Neural cell (in vitro differentiated cells): Measurements from ENCODE around the gene MEGF11. TPM values are rescaled to one million over a fixed set of nuclear protein-coding genes. Genes with fewer than 3 reads are reported as not detected.

ENCODE experiments used
- H2AFZ ChIP-seq: fragments of 200-600, 300-800 bp; sonication (generic), shearing (Covaris generic); 2 replicates; pipeline ENCODE4 v1.6.0; 2014; ENCODE audit warnings: low read depth, mild to moderate bottlenecking, antibody characterized with exemption, low read length, moderate library complexity
- H3F3A ChIP-seq: fragments of 200-600 bp; shearing (Covaris generic); 2 replicates; pipeline ENCODE4 v1.6.1; 2016; ENCODE audit warnings: mild to moderate bottlenecking, moderate library complexity, mixed read lengths, antibody characterized with exemption, low read length; ENCODE audit not compliant: insufficient read depth, poor library complexity, severe bottlenecking
- H3K27ac ChIP-seq: fragments of 200-600, 300-800 bp; sonication (generic), shearing (Covaris generic); 2 replicates; pipeline ENCODE4 v1.5.1; 2014; ENCODE audit warnings: mild to moderate bottlenecking, low read length, moderate library complexity
- H3K27me3 ChIP-seq: fragments of 300-800, 200-600 bp; sonication (generic), shearing (Covaris generic); 2 replicates; pipeline ENCODE4 v1.6.0; 2014; ENCODE audit warnings: mild to moderate bottlenecking, low read depth, low read length, moderate library complexity; ENCODE audit not compliant: insufficient read depth
- H3K36me3 ChIP-seq: fragments of 300-800, 200-600 bp; sonication (generic), shearing (Covaris generic); 2 replicates; pipeline ENCODE4 v1.5.1; 2014; ENCODE audit warnings: mild to moderate bottlenecking, antibody characterized with exemption, low read length, moderate library complexity; ENCODE audit not compliant: insufficient read depth
- H3K4me2 ChIP-seq: fragments of 300-800, 200-600 bp; sonication (generic), shearing (Covaris generic); 2 replicates; pipeline ENCODE4 v1.6.0; 2014; ENCODE audit warnings: mild to moderate bottlenecking, low read length
- H3K4me3 ChIP-seq: fragments of 300-800, 200-600 bp; sonication (generic), shearing (Covaris generic); 2 replicates; pipeline ENCODE4 v1.5.1; 2014; ENCODE audit warnings: mild to moderate bottlenecking, low read length, moderate library complexity
- H3K79me2 ChIP-seq: fragments of 200-600 bp; shearing (Covaris generic); replicated peaks from 2 replicates; pipeline ENCODE4 v1.6.0; 2014; ENCODE audit warnings: mild to moderate bottlenecking, low read length, moderate library complexity; ENCODE audit not compliant: insufficient read depth
- H3K9ac ChIP-seq: fragments of 300-800, 200-600 bp; sonication (generic), shearing (Covaris generic); 2 replicates; pipeline ENCODE4 v1.6.1; 2016; ENCODE audit warnings: mild to moderate bottlenecking, low read length, mixed read lengths
- H3K9me2 ChIP-seq: fragments of 200-600 bp; shearing (Covaris generic); 2 replicates; pipeline ENCODE4 v1.6.1; 2016; ENCODE audit warnings: mild to moderate bottlenecking, low read length, mixed read lengths; ENCODE audit not compliant: insufficient read depth
- H3K9me3 ChIP-seq: fragments of 200-600, 300-800 bp; sonication (generic), shearing (Covaris generic); 2 replicates; pipeline ENCODE4 v1.6.1; 2016; ENCODE audit warnings: mild to moderate bottlenecking, mixed run types, low read length, moderate library complexity, mixed read lengths
- H4K20me1 ChIP-seq: fragments of 200-600 bp; shearing (Covaris generic); 2 replicates; pipeline ENCODE4 v1.6.1; 2016; ENCODE audit warnings: mild to moderate bottlenecking, mixed run types; ENCODE audit not compliant: insufficient read depth
- EP300 ChIP-seq: fragments of 450-650 bp; conservative IDR thresholded peaks from 2 replicates; pipeline ENCODE4 v1.6.1; 2014; ENCODE audit warnings: antibody characterized with exemption, mild to moderate bottlenecking, moderate library complexity; ENCODE audit not compliant: poor library complexity, severe bottlenecking
- EZH2 ChIP-seq: fragments of 200-600, 300-800 bp; shearing (Covaris generic), sonication (generic); IDR thresholded peaks from 2 replicates; pipeline ENCODE4 v1.6.1; 2014; ENCODE audit warnings: antibody characterized with exemption, low read length, borderline replicate concordance, mild to moderate bottlenecking; ENCODE audit not compliant: insufficient read depth, poor library complexity, severe bottlenecking
- MXI1 ChIP-seq: fragments of 450-650 bp; conservative IDR thresholded peaks from 2 replicates; pipeline ENCODE4 v1.6.1; 2014; ENCODE audit warnings: antibody characterized with exemption, mild to moderate bottlenecking; ENCODE audit not compliant: poor library complexity, severe bottlenecking
- POLR2AphosphoS5 ChIP-seq: IDR thresholded peaks from 2 replicates; pipeline ENCODE4 v1.6.1; 2012
- RAD21 ChIP-seq: fragments of 450-650 bp; conservative IDR thresholded peaks from 2 replicates; pipeline ENCODE4 v1.6.1; 2014; ENCODE audit warnings: antibody characterized with exemption, mild to moderate bottlenecking, moderate library complexity
- REST ChIP-seq: IDR thresholded peaks from 2 replicates; pipeline ENCODE4 v1.6.1; 2012; ENCODE audit warnings: borderline replicate concordance
- SMC3 ChIP-seq: fragments of 450-650 bp; conservative IDR thresholded peaks from 2 replicates; pipeline ENCODE4 v1.6.1; 2014; ENCODE audit warnings: antibody characterized with exemption, mild to moderate bottlenecking, moderate library complexity; ENCODE audit not compliant: poor library complexity
- TAF1 ChIP-seq: IDR thresholded peaks from 2 replicates; pipeline ENCODE4 v1.6.1; 2012; ENCODE audit warnings: low read depth
- polyA plus RNA-seq: library from polyadenylated mRNA; depleted of rRNA; stranded (reverse); fragments of >200 nt; gene quantifications from 2 replicates; pipeline ENCODE4 v1.2.3, GENCODE V29; 2014
- TF ChIP-seq, protein P1 (sequence below): fragments of 450-650 bp; IDR thresholded peaks from 2 replicates; pipeline ENCODE4 v1.5.1; 2014; ENCODE audit warnings: antibody characterized with exemption, mild to moderate bottlenecking, moderate library complexity; ENCODE audit not compliant: poor library complexity, severe bottlenecking

Gene MEGF11
- polyA plus RNA-seq, 1 donor from 2014 or later = 0.64 TPM

GRCh38 chr15:66120422-66120821, 133.1 kb downstream of the MEGF11 start:
- TF ChIP-seq SMC3 = no peak
- no peak for TF ChIP-seq TAF1
- no peaks in the 10 kb centered on the region for H3K27me3 ChIP-seq

DNA sequence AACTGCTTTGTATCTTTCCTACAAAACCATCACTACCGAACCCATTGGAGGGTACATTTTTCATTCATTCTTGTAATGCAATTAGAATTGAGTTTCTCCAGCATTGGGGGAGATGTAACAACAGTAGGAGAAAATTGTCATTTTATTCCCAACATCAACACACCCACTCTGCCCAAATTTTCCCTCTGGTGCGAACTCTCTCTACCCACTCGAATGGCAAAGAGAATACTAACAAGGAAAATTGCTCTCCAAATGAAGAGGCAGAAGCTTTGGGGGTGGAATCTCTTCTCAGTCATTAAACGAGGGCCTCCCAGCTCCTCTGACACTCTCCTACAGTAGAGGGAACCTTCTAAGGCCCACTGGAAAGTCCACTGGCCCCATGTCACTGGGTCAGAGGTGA, 135.7 kb downstream of the MEGF11 start:
- Histone ChIP-seq H3K9me3 (no peaks in the 10 kb centered on the region), H4K20me1 (no peaks in the 10 kb centered on the region), H3K27me3 (no peaks in the 10 kb centered on the region), H3K9ac (no peak overlapping the region), H3F3A (no peaks in the 10 kb centered on the region), H3K36me3 (no peaks in the 10 kb centered on the region), H3K79me2 (no peaks in the 10 kb centered on the region), H3K4me2 (no peak overlapping the region), H3K9me2 (no peaks in the 10 kb centered on the region), H3K4me3 (no peak overlapping the region), H3K27ac (no peak overlapping the region), H2AFZ (no peak overlapping the region)
- TF ChIP-seq POLR2AphosphoS5 (no peak), SMC3 (no peak), EZH2 (no peak), TAF1 (no peak), EP300 (no peak), MXI1 (no peak), REST (no peak), RAD21 (no peak)
- TF ChIP-seq, protein P1, sequence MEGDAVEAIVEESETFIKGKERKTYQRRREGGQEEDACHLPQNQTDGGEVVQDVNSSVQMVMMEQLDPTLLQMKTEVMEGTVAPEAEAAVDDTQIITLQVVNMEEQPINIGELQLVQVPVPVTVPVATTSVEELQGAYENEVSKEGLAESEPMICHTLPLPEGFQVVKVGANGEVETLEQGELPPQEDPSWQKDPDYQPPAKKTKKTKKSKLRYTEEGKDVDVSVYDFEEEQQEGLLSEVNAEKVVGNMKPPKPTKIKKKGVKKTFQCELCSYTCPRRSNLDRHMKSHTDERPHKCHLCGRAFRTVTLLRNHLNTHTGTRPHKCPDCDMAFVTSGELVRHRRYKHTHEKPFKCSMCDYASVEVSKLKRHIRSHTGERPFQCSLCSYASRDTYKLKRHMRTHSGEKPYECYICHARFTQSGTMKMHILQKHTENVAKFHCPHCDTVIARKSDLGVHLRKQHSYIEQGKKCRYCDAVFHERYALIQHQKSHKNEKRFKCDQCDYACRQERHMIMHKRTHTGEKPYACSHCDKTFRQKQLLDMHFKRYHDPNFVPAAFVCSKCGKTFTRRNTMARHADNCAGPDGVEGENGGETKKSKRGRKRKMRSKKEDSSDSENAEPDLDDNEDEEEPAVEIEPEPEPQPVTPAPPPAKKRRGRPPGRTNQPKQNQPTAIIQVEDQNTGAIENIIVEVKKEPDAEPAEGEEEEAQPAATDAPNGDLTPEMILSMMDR = no peak

More at GRCh38 chr15:66120422-66120821, 133.1 kb downstream of the MEGF11 start:
- no peaks in the 10 kb centered on the region for H3K36me3 ChIP-seq
- no peaks in the 10 kb centered on the region for H3K9me2 ChIP-seq
- H3K9ac ChIP-seq = no peak overlapping the region
- no peaks in the 10 kb centered on the region for H3F3A ChIP-seq
- no peak overlapping the region for H3K4me3 ChIP-seq
- H2AFZ ChIP-seq = no peak overlapping the region
- H3K79me2 ChIP-seq = no peaks in the 10 kb centered on the region
- no peaks in the 10 kb centered on the region for H4K20me1 ChIP-seq
- H3K4me2 ChIP-seq = no peak overlapping the region
- H3K27ac ChIP-seq = no peak overlapping the region
- H3K9me3 ChIP-seq = no peaks in the 10 kb centered on the region

DNA sequence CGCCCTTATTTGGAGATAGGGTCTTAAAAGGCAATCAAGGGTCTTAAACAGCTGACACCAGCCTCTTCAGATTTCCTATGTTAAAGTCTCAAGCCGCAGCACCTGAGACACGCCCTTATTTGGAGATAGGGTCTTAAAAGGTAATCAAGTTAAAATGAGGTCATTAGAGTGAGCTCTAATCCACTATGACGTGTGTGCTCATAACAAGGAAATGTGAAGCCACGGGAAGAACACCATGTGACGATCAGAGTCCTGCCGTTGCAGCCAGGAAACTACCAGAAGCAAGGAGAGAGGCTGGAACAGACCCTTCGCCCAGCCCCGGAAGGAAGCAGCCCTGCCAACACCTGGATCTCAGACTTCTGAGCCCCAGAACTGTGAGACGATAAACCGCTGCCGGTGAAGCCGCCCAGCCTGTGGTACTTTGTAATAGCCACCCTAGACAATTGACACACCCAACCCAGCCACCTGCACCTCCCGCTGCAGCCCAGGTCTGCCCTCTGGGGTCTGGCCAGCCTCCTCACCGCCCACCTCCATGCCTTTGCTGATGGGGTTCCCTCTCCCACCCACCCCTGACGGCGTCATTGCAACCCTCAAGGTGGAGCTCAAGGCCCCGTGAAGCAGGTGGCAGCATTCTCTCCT, 137.9 kb downstream of the MEGF11 start:
- Histone ChIP-seq H3K9me3 (no peaks in the 10 kb centered on the region), H3K27ac (no peak overlapping the region), H3K79me2 (no peaks in the 10 kb centered on the region), H3F3A (no peaks in the 10 kb centered on the region), H3K4me3 (no peak overlapping the region), H3K9me2 (no peaks in the 10 kb centered on the region), H3K27me3 (no peaks in the 10 kb centered on the region), H4K20me1 (no peaks in the 10 kb centered on the region), H2AFZ (no peak overlapping the region), H3K4me2 (no peak overlapping the region), H3K36me3 (no peaks in the 10 kb centered on the region), H3K9ac (no peak overlapping the region)
- TF ChIP-seq RAD21 (no peak), POLR2AphosphoS5 (no peak), EP300 (no peak)
